Body of pancreas (tissue), 4 donors: Measurements from ENCODE around the gene FITM1.

Experiments used
- POLR2A ChIP-seq, 3 donors: fragments of 450-650 bp; IDR thresholded peaks; one replicate each; pipeline ENCODE4 v1.6.1; 2016; ENCODE audit warnings: antibody characterized with exemption in 3 of 3, mild to moderate bottlenecking in 2 of 3
- TF ChIP-seq, protein P1 (sequence below), 7 experiments: fragments of 450-650 bp in 4 of 7; fragments of 200-600 bp in 3 of 7; sonication (generic) in 3 of 7; IDR thresholded peaks; one replicate each; pipeline ENCODE4 v1.5.1; 2016 to 2019; ENCODE audit warnings: antibody characterized with exemption in 7 of 7

DNA sequence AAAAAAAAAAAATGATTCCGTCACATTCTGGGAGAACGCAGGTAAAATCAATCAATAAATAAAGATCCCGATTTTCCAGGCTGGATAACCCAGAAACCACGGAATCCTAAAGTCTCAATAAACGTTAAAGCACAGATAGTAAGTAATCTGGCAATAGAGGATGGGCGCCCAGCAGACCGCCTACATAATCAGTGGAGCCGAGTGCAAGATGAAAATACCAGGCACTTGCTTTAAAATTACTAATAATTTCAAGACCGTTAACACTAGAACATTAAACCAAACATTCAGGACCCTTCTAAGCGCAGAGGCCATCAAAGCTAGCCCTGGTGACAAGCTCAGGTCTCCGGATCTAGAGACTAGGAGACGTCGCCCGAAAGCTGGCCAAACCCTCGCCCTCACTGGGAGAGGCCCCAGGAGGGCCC lies 17.1 kb upstream of the FITM1 start:
- TF ChIP-seq, protein P1, sequence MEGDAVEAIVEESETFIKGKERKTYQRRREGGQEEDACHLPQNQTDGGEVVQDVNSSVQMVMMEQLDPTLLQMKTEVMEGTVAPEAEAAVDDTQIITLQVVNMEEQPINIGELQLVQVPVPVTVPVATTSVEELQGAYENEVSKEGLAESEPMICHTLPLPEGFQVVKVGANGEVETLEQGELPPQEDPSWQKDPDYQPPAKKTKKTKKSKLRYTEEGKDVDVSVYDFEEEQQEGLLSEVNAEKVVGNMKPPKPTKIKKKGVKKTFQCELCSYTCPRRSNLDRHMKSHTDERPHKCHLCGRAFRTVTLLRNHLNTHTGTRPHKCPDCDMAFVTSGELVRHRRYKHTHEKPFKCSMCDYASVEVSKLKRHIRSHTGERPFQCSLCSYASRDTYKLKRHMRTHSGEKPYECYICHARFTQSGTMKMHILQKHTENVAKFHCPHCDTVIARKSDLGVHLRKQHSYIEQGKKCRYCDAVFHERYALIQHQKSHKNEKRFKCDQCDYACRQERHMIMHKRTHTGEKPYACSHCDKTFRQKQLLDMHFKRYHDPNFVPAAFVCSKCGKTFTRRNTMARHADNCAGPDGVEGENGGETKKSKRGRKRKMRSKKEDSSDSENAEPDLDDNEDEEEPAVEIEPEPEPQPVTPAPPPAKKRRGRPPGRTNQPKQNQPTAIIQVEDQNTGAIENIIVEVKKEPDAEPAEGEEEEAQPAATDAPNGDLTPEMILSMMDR (IDR thresholded peaks at IDR 0.05), result no peak
- TF ChIP-seq POLR2A (IDR thresholded peaks at IDR 0.05), result no peak
